GM18507 (cell line): ENCODE results near the gene GPR12.

Experiments
- DNase-seq: peaks from one replicate; pipeline ENCODE4 v3.0.0; 2011; ENCODE audit warnings: low read depth; ENCODE audit not compliant: insufficient read length; ENCODE audit errors: extremely low spot score
- FAIRE-seq: peaks from 2 replicates; lab custom pipeline; 2011; peaks lifted over from hg19 to GRCh38; lab: Jason Lieb, UNC

The GPR12 gene, protein sequence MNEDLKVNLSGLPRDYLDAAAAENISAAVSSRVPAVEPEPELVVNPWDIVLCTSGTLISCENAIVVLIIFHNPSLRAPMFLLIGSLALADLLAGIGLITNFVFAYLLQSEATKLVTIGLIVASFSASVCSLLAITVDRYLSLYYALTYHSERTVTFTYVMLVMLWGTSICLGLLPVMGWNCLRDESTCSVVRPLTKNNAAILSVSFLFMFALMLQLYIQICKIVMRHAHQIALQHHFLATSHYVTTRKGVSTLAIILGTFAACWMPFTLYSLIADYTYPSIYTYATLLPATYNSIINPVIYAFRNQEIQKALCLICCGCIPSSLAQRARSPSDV

DNA sequence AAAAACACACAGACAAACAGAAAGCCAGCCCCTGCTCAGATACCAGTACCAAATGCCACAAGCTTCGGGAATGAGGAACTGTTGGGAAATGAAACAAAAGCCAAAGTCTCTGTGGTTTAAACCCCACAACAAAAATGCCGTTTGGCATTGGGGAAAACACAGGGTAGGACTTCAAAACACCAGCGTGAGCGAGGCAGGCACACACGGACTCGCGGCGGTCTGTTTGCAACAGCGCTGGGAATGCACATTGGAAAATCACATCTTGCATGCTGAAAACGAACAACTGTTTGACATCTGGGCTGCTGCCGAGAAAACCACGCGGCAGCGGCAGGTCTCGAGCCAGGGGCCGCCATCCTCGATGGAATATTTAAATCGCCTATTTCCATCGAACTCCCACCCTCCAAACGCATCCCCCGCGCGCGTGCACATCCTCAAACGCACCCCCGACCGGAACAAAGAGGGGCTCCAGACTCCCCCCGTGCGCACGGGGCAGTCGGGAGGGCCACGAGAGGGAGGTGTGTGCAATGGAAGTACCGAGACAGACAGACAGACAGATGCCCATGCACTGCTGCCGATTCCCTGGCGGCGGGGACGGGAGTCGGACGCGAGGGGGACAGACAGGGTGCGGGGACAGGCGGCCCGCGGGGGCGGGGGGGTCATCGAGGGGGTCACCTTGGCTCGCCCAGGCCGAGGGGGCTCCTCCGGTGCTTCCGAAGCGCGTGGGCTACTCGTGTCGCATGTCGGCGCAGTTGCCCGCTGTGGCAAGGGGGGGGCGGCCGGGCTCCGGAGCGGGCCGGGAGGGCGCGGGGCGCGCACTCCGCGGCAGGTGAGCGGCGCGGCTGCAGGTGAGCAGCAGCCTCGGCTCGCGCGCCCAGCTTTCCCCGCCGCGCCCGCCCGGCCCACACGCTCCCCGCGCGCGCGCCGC lies at the start of gene GPR12:
TSS of gene GPR12 (minus strand) at position 880 of the 925 bp plus-strand sequence. CDS start 959 bp downstream, outside the sequence.
- FAIRE-seq (no peak), DNase-seq (no peak)

- FAIRE-seq (no peak), DNase-seq (no peak)
These were observed 49.5 kb upstream of the GPR12 start for GRCh38 chr13:26810095-26810494.

- FAIRE-seq: no peak
- no peak for DNase-seq
These were observed 46.3 kb upstream of the GPR12 start for GRCh38 chr13:26806891-26807290.

GRCh38 chr13:26787961-26788360 lies 27.4 kb upstream of the GPR12 start:
- no peak for FAIRE-seq
- no peak for DNase-seq

GRCh38 chr13:26786651-26787295 lies 26.2 kb upstream of the GPR12 start:
- DNase-seq: no peak
- no peak for FAIRE-seq

DNA sequence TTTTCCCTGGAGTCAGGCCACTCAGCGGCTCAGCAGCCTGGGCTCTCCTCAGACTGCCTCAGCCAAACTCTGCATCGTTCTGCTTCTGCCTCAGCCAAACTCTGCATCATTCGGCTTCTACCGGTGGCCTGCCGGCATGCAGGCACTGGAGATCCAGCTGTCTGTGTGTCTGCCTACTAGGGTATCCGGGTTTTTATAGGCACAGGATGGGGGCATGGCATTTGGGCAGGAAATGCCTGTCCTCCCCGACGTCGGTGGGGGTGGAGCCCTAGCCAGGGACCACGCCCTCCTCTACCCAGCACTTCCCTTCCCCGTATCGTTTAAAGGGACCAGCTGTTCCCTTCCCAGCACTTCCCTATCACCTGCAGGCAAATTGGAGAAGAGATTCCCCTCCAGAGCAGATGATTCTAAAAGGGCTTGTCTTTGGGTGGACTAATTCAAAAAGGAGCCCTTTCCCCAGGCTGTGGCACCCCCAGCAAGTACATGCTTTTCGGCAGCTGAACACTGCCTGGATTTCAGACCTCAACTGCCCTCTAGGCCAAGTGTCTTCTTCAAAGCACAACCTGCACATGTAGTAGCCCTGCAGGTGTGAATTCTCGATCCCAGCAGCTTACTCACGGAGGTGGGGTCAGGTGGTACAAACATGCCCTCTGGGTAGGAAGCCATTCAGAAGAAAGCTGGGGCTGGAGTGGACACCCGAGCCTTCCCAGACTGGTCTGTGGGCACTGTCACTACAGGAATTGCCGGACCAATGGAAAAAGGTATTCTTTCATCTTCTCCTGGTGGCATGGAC lies 25.4 kb upstream of the GPR12 start:
- FAIRE-seq: no peak
- no peak for DNase-seq

DNA sequence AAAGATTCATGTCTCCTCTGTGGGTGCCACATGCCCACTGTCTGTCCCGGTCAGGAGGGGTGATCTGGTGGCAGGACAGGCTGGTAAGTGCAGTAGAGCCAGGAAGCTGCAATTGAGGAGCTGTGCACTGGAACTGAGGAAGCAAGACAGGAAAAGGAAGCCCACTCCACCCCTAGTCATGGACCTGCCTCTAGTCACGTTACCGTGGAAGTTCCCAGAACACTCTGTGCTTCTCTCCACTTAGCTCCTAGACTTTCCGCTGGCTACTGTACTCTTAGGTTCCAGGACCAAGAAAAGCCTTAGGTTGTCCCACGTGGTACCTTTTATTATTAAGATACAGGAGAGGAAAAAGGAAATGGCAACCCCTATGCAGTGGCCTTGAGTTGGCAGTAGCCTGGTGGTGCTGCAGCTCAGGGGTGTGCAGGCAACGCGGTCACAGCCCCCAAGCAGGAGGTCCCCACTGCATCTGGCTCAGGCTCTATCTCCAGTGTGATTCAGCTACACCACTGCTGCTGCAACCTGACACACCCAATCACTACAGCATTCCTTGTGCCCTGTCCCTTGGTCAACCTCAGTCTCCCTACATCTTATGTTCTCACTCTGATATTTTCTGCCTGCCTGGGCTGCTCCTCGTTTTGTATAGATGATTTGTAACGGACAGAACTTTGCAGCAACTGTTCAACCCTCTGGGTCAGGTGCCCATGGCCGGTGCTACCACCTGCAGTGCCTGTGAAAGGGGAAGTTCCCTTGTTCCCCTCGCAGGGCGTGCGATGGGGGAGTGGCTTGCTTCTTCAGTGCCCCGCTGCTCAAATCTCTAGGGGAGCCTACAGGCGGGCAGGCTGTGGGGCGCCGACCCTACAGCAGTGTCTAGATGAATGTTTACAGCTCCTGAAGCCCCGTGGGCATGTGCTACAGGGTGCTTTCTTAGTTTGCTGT lies 24.4 kb upstream of the GPR12 start:
- DNase-seq (no peak), FAIRE-seq (no peak)

- DNase-seq: no peak
- FAIRE-seq: no peak
These were observed 19.8 kb upstream of the GPR12 start for GRCh38 chr13:26780411-26780810.

DNA sequence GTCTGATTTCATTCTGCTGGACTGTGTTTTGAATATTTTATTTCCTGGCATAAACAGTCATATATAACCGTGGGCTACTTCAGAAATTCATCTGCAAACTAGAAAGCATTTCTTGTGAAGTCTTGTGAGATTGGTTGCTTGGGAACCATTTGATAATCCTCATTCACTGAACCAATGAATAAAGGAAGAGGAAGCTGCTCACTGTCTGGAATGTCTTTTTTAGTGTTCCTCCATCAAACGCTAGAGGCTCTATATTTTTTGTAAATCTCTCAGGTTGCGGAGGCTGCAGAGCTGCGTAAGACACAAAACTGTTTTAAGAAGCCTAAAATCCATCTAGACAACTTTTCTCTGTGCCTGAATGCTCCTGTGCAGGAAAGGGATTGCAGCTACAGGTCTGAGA lies 18.7 kb upstream of the GPR12 start:
- no peak for FAIRE-seq
- no peak for DNase-seq

GRCh38 chr13:26772531-26772930 lies 11.9 kb upstream of the GPR12 start:
- no peak for FAIRE-seq
- no peak for DNase-seq

- FAIRE-seq (no peak), DNase-seq (no peak)
These were observed 11.2 kb upstream of the GPR12 start for GRCh38 chr13:26771796-26772195.

- no peak for FAIRE-seq
These were observed 2.3 kb upstream of the GPR12 start for GRCh38 chr13:26762745-26763345.

DNA sequence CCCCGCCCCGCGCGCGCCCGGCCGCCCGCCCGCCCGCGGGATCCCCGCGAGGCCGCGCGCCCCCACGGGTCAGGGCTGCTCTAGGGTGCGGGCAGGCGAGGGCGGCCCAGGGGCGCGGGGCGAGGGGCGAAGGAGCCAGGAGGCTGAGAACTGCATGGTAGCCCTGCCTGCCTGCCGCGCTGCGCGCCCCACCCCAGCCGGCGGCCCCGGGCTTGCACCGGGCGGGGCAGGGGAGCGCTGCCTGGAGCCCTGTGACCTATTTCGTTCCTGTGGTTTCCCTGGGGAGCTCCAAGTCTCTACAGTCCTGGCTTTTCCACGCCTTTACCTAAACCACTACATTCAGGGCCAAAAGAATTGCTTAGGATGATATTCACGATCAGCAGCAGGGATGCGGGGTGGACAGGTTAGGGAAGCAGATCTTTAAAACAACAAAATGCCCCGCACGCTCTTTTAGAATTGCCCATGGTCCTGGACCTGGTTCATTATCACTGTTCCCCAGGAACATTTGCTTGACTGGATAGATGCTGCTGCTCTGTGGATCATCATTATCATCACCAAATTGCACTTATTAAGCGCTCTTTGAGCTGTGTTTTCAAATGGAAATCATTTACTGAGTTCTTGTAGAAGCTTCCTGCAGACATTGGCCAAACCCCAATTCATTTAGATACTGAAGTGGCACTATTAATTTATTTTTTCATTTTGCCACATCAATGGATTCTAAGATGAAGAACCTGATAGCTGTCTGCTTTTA lies 421 bp upstream of the GPR12 start:
- DNase-seq (no peak), FAIRE-seq (no peak)

More at GRCh38 chr13:26762745-26763345, 2.3 kb upstream of the GPR12 start:
- no peak for DNase-seq

- FAIRE-seq: no peak
- DNase-seq: no peak
These were observed 1.2 kb downstream of the GPR12 start for GRCh38 chr13:26759249-26759906.

DNA sequence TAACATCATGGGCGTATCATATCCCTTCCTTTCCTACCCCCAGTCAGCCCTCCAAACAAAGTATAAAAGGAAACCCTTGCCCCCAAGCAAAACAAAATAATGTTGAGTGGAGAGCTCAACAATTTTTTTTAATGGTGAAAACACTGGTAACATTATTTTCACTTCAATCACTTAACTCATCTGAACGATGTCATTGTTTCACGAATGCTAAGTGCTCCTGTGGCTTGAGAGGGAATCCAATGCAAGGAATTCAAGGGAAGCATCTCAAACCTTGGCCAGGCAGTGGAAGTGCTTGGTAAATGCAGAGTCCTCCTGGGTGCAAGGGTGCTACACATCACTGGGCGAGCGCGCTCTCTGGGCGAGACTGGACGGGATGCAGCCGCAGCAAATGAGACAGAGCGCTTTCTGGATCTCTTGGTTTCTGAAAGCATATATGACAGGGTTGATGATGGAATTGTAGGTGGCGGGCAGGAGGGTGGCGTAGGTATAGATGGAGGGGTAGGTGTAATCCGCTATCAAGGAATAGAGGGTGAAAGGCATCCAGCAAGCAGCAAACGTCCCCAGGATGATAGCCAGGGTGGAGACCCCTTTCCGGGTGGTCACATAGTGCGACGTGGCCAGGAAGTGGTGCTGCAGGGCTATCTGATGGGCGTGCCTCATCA lies 2.0 kb downstream of the GPR12 start:
- FAIRE-seq (no peak), DNase-seq (no peak)

DNA sequence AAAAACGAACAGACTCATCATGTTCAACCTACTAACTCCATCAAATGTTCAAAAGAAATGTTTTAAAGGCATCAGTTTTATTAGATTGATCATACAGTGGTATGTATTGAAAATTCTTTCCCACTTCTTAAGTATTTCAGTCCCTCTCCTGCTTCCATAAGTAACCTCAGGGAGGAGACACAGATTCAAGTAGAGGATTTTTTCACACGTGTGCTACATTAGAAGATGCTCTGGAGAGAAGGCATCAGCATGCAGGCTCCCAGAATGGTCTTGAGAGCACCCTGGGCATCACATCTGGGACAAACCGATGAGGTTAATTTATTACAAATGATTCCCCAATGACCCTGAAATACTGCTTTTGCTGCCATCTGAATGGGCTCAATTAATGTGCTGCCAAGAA lies 3.6 kb downstream of the GPR12 start:
- FAIRE-seq: no peak
- no peak for DNase-seq
